Glutamatergic neuron (in vitro differentiated cells): ENCODE results near the gene TCF12. TPM values are rescaled to one million over a fixed set of nuclear protein-coding genes. Genes with fewer than 3 reads are reported as not detected.

Experiments used
- DNase-seq: peaks from one replicate; pipeline ENCODE4 v3.0.0; 2022
- H3K27ac Mint-ChIP-seq: one replicate; pipeline ENCODE4 v1.8.0; 2020; ENCODE audit warnings: mild to moderate bottlenecking, mixed read lengths, inconsistent platforms; ENCODE audit not compliant: unreplicated experiment
- H3K27me3 Mint-ChIP-seq: one replicate; pipeline ENCODE4 v1.8.0; 2020; ENCODE audit warnings: mild to moderate bottlenecking, moderate library complexity, mixed read lengths, inconsistent platforms; ENCODE audit not compliant: unreplicated experiment
- H3K36me3 Mint-ChIP-seq: one replicate; pipeline ENCODE4 v1.8.0; 2020; ENCODE audit warnings: mild to moderate bottlenecking, mixed read lengths, inconsistent platforms; ENCODE audit not compliant: unreplicated experiment
- H3K4me1 Mint-ChIP-seq: one replicate; pipeline ENCODE4 v1.8.0; 2020; ENCODE audit warnings: mild to moderate bottlenecking, low read depth, mixed read lengths, inconsistent platforms; ENCODE audit not compliant: unreplicated experiment
- H3K4me3 Mint-ChIP-seq: one replicate; pipeline ENCODE4 v1.8.0; 2020; ENCODE audit warnings: mild to moderate bottlenecking, mixed read lengths, inconsistent platforms; ENCODE audit not compliant: unreplicated experiment
- H3K9me3 Mint-ChIP-seq: one replicate; pipeline ENCODE4 v1.8.0; 2020; ENCODE audit warnings: mild to moderate bottlenecking, moderate library complexity, mixed read lengths, inconsistent platforms; ENCODE audit not compliant: unreplicated experiment
- CTCF ChIP-seq: fragments of 200-600 bp; sonication (generic); IDR thresholded peaks from one replicate; pipeline ENCODE4 v1.5.0; 2021; ENCODE audit not compliant: partially characterized antibody, unreplicated experiment
- total RNA-seq: library from RNA; stranded (reverse); fragmentation: NEBNext Ultra II Directional; extraction: Animal tissue kit (Norgen Biotek cat#: 25700); gene quantifications from one replicate; pipeline ENCODE4 v1.2.1, GENCODE V29; 2021; ENCODE audit not compliant: unreplicated experiment

TCF12 gene
- total RNA-seq, 1 donor from 2014 or later = 140 TPM

GRCh38 chr15:56963710-56964109 lies 45.3 kb downstream of the TCF12 start:
- H3K4me1 Mint-ChIP-seq = peaks cover 11% of the 10 kb centered on the region
- no peaks in the 10 kb centered on the region for H3K36me3 Mint-ChIP-seq
- H3K27ac Mint-ChIP-seq = no peak overlapping the region
- H3K9me3 Mint-ChIP-seq = no peaks in the 10 kb centered on the region
- DNase-seq = no peak
- no peak overlapping the region for H3K4me3 Mint-ChIP-seq
- no peaks in the 10 kb centered on the region for H3K27me3 Mint-ChIP-seq
- no peak for TF ChIP-seq CTCF

GRCh38 chr15:56964182-56964581 lies 45.7 kb downstream of the TCF12 start:
- DNase-seq = no peak
- Mint-ChIP-seq H3K36me3 (no peaks in the 10 kb centered on the region), H3K27me3 (no peaks in the 10 kb centered on the region), H3K4me3 (no peak overlapping the region), H3K27ac (no peak overlapping the region), H3K4me1 (peaks cover 13% of the 10 kb centered on the region), H3K9me3 (no peaks in the 10 kb centered on the region)
- TF ChIP-seq CTCF = no peak

- H3K27me3 Mint-ChIP-seq = no peaks in the 10 kb centered on the region
- no peak overlapping the region for H3K4me3 Mint-ChIP-seq
- DNase-seq = no peak
- no peak for TF ChIP-seq CTCF
- no peaks in the 10 kb centered on the region for H3K36me3 Mint-ChIP-seq
- no peak overlapping the region for H3K27ac Mint-ChIP-seq
- no peaks in the 10 kb centered on the region for H3K9me3 Mint-ChIP-seq
- peaks cover 13% of the 10 kb centered on the region for H3K4me1 Mint-ChIP-seq
Observed at GRCh38 chr15:56965231-56966013, 47.0 kb downstream of the TCF12 start.

GRCh38 chr15:56967336-56967735 lies 48.9 kb downstream of the TCF12 start:
- Mint-ChIP-seq H3K4me3 (no peak overlapping the region), H3K36me3 (no peaks in the 10 kb centered on the region), H3K27ac (no peak overlapping the region), H3K27me3 (no peaks in the 10 kb centered on the region), H3K9me3 (no peaks in the 10 kb centered on the region), H3K4me1 (peaks cover 13% of the 10 kb centered on the region)
- no peak for DNase-seq
- TF ChIP-seq CTCF = no peak

GRCh38 chr15:56968256-56968655 lies 49.8 kb downstream of the TCF12 start:
- H3K4me3 Mint-ChIP-seq = no peak overlapping the region
- no peaks in the 10 kb centered on the region for H3K36me3 Mint-ChIP-seq
- no peak overlapping the region for H3K27ac Mint-ChIP-seq
- no peaks in the 10 kb centered on the region for H3K9me3 Mint-ChIP-seq
- H3K4me1 Mint-ChIP-seq = peaks cover 11% of the 10 kb centered on the region
- H3K27me3 Mint-ChIP-seq = no peaks in the 10 kb centered on the region
- no peak for DNase-seq
- no peak for TF ChIP-seq CTCF
